ENCODE data around the gene COBL.

Gene COBL

DNA sequence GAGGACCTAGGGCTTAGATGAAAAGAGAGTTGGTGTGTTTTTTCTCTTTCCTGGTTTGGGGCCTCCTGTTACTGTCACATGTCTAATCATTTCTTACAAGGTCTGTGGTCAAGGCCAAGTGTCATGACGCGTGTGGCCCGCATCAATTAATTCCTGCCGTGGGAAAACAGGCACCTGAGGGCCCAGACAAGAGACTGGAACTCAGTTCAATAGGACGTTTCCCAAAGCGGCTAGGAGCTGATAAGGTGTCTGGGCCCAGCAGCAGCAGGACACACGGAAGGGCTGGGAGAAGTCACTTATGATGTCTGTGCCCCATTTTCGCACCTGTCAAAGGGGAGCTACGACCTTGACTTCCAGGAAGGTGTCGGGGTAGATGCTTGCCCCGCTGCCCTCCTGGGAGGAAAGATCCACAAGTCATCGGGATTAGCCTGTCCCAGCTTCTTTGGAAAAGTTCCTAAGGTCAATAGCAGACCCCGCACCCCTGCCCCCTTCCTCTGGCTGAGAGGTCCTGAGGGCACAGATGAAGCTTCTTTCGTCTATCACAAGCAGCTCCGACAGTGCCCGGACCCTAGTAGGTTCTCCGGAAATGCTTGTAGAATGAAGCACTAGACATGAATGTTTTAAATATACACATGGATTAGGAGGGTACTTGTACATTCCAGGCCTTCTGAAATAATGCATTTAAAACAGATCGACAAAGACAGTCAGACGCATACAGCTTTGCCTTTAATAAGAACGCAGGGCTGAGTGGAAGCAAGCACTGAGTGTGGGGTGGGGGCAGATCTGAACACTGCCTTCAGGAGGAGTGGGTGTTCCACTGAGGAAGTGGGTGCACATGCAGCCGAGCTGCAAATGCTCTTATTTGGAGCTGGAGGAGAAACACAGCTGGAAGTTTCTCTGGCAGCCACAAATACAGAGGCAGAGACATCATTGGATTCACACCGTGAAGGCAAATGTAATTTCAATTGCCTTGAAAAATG, 296.4 kb downstream of the COBL start:
- no peak for DNase-seq (ENCODE audit: low read depth)

GRCh38 chr7:51019191-51019844, 297.3 kb downstream of the COBL start:
- no peak for DNase-seq (ENCODE audit: low read depth)

- DNase-seq (ENCODE audit: low read depth), result no peak
Observed at GRCh38 chr7:51017576-51018535, 298.8 kb downstream of the COBL start.

DNA sequence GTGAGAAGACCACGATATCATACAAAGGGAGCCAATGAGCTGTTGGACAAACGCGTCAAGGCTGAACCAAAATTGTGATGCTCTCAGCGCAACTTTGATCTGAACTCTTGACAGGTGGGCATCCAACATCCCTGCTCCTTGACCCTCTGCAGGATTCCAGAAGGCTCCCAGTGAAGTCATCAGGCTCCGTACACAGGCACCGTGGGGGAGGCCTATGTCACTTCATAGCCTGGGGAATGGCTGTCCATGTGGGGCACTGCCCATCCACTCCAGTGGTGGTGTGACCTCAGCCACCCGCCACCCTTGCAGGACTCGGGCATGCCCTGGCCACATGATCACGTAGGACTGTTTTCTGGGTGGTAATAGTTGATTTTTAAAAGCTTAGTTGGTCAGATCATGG, 300.1 kb downstream of the COBL start:
- DNase-seq (ENCODE audit: low read depth), result no peak

DNA sequence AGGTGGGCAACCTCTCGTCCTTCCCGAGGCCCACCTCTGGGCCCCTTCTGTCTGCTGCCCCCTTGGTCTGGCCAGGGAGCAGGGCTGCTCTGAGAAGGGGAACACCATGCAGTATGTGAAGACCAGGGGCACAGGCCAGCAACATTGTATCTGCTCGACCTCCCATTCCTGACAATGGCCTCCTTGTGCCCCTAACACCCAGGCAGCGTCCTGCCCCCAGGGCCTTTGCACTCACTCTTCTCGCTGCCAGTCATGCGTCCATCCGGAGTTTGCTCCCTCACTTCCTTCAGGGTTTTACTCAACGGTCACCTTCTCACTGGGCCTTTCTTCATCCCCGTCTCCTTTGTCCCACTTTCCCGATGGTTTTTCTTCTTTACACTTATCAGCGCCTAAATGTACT, 301.0 kb downstream of the COBL start:
- DNase-seq (ENCODE audit: low read depth), result no peak

GRCh38 chr7:51014811-51015210, 301.8 kb downstream of the COBL start:
- DNase-seq (ENCODE audit: low read depth), result no peak

DNA sequence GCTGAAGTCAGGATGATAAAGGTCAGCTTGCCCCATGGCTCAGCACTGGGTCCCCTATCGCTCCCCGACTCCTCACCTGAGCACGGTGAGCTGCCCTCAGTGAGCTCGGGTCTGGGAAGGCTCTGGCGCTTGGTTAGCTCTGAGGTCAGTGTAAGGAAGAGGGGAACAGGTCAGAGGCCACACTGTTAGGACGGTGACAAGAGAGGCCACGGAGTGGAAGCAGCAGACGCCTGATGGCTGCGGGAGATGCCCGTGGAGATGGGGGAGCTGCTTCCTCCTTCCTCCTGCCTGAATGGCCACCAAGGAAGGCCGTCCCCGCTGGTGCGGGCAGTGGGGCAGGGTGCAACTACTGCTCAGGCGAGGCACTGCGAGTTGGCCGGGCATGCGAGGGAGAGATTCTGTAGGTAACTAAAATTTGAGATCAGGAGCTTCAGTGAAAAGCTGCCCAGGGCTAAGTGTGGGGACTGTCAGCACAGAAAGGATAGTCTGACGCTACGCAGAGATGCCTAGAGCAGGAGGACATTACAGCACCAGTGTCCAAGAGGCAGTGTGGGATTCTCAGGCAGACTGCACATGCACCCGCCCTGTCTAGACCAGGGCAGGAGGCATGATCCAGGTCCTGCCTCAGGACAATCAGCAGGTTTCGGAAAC, 302.6 kb downstream of the COBL start:
- DNase-seq (ENCODE audit: low read depth), result no peak

- no peak for DNase-seq (ENCODE audit: low read depth)
Observed at GRCh38 chr7:51013218-51013786, 303.3 kb downstream of the COBL start.

- no peak for DNase-seq (ENCODE audit: low read depth)
Observed at GRCh38 chr7:51012569-51013217, 303.9 kb downstream of the COBL start.

DNA sequence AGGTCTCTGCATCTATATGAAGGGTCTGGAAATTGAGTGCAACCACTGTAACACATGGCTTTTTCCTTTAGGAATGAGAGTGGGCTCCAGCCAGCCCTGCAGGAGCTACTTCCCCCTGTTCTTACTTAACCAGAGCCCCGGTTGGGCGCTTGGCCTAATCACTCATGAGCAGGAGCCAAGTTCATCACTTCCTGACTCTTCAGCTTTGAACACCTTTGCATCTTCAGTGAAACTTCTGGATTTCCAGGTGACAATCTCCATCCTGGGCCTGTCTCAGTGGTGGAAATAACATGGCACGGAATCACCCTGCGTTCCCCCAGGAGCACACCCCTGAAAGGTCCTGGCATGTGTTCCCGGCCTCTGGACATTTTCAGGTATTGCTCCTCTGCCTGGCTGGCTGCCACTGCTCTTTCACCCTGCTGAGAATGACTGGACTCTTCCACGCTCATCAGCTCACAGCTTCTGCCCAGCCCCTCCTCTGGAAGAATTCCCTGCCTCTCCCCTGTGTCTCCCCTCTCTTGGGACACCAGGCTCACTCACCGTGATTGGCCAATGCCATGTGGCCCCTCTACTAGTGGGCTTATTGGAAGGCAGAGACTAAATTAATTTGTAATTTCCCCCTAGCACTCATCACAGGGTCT, 304.8 kb downstream of the COBL start:
- DNase-seq (ENCODE audit: low read depth), result no peak

- DNase-seq (ENCODE audit: low read depth), result no peak
Observed at GRCh38 chr7:51010534-51010933, 306.1 kb downstream of the COBL start.

DNA sequence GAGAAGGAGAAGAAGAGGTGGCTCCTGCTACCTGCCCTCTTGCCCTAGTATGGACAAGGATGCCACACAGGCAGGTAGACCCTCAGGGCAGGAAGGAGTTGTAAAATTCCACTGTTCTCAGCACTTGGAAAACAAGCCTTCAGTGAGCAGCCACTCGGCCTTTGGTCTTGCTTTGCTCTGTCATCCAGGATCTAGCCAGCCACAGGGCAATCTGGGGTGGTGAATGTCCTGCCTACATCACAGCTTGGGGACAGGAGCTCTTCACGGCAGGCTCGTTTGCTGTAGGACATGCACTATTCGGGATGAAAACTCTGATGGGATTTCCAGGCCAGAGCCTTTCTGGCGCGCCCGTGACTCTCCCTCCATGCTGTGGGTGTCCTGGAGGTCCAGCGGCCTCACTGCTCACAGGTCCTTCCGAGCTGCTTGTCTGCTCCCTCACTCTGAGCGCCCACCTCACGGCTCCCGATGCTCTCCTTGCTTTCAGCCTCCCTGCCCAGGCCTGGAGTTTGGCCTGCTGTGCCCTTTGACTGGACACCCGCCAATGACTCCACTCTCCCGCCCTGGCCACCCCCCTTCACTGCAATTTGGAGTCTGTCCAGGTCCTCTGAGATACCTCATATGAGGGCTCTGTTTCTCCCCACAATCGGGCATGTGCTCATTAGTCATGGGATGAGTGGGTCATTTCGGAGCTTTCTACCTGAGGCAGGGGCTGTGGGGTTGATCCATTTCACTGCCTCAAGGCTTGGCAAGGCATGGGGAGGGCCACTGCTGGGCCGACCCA, 306.7 kb downstream of the COBL start:
- DNase-seq (ENCODE audit: low read depth), result no peak

DNA sequence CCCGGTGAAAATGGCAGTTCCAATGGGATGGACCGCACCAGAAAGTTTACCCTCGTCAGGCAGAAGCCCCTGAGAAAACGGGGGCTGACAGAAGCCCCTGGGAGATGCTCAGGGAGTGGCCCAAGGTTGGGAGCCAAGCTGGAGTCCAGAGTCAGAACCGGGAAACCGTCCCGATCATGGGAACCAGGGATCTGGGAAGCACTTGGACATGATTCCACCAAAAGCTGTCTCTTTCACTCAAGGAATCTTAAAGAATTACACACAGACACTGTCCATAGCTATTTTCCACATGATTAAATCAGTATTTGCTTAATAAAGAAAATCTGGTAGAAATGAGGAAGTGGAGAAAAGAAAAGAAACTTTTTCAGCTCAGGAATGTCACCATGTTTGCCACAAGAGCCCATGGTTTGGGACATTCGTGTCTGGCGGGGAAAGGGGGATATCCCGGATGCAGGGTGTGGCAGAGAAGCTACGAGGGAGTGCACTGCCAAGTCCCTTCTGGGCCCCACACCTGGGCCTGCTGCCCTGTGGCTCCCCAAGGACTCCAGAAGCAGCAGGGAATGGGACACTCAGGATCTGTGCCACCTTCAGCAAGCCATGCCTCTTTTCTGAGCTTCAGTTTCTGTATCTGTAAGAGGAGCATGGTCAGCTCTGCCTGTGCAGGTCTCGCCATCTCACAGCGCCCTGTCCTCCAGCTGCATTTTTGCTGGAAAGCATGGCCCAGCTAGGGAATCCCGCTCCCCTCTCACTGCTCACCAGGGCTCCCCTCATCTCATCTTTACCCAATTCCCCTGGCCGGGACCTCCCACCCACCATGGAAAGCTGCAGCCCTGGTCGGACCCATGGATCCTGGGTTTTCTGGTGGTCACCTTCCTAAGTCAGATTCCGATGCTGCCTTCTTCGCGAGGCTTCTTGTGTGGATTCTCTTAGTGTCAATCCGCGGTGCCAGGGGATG, 308.8 kb downstream of the COBL start:
- no peak for DNase-seq (ENCODE audit: low read depth)

DNA sequence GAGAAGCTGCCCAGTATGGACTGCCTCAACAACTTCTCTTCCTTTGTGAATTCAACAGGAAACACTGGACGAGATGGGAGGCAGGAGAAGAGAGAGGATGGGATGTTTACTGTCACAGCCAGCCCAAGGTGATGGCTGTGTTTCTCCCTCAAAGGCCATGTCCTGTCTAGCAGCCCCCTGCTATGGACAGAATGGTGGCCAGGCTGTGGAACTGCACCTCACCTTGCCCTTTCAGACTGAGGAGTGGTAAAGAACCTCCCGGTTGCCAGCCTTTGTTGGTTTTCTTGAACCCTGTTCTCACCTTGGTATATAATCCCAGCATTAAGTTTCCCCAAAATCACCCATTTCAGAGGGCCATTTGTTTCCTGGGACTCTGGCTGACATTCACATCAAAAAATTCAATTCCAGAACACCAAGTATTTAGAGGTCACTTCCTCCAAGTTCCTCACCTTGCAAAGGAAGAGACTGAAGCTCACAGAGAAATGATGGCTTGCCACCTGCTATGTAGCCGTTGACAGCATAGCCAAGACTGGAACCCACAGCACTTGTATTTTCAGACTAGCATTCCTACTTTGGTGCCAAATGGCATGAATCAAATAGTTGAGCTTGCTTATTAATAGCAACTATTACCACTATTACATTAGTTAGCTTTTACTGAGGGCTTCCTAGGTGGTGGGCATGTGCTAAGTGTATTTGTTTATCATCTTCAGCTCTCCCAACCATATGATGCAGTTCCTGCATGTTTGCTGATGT, 309.9 kb downstream of the COBL start:
- DNase-seq (ENCODE audit: low read depth), result no peak

GRCh38 chr7:51005074-51005473, 311.5 kb downstream of the COBL start:
- no peak for DNase-seq (ENCODE audit: low read depth)

GRCh38 chr7:51000956-51001355, 315.7 kb downstream of the COBL start:
- no peak for DNase-seq (ENCODE audit: low read depth)

- no peak for DNase-seq (ENCODE audit: low read depth)
Observed at GRCh38 chr7:50994753-50995319, 321.8 kb downstream of the COBL start.

All from fibroblast of the conjunctiva (primary cell).